HG03095 (cell line): ENCODE results near the gene PCBP3.
"Not testable (repeated sequence)": the region's sequence is repeated elsewhere in the genome, so short reads cannot be mapped to it uniquely, and the experiment has no call there.

ENCODE experiments used
- ATAC-seq: cut with Tn5 transposase; IDR thresholded peaks from one replicate; pipeline ENCODE4 v1.9.1; 2021; ENCODE audit warnings: moderate library complexity; ENCODE audit not compliant: unreplicated experiment

The PCBP3 gene

GRCh38 chr21:45643021-45643980, at the start of gene PCBP3:
Gene PCBP3 (plus strand): TSS chr21:45643725. CDS start chr21:45850086, 206,361 bp downstream.
- ATAC-seq = no peak

GRCh38 chr21:45594721-45595489, 48.6 kb upstream of the PCBP3 start:
- ATAC-seq = no peak

- no peak for ATAC-seq
These were observed 47.8 kb upstream of the PCBP3 start for GRCh38 chr21:45595574-45596295.

- no peak for ATAC-seq
These were observed 46.7 kb upstream of the PCBP3 start for GRCh38 chr21:45596704-45597318.

GRCh38 chr21:45598109-45598508, 45.4 kb upstream of the PCBP3 start:
- ATAC-seq = no peak

GRCh38 chr21:45598666-45599065, 44.9 kb upstream of the PCBP3 start:
- no peak for ATAC-seq

- no peak for ATAC-seq
These were observed 44.4 kb upstream of the PCBP3 start for GRCh38 chr21:45599146-45599581.

GRCh38 chr21:45600248-45600647, 43.3 kb upstream of the PCBP3 start:
- ATAC-seq = no peak

- no peak for ATAC-seq
These were observed 42.0 kb upstream of the PCBP3 start for GRCh38 chr21:45601551-45601950.

- no peak for ATAC-seq
These were observed 41.4 kb upstream of the PCBP3 start for GRCh38 chr21:45602106-45602505.

- ATAC-seq = no peak
These were observed 40.0 kb upstream of the PCBP3 start for GRCh38 chr21:45603481-45603880.

- ATAC-seq = not testable (repeated sequence)
These were observed 38.8 kb upstream of the PCBP3 start for GRCh38 chr21:45604681-45605080.

GRCh38 chr21:45607021-45607908, 36.3 kb upstream of the PCBP3 start:
- ATAC-seq = no peak

- no peak for ATAC-seq
These were observed 35.6 kb upstream of the PCBP3 start for GRCh38 chr21:45607909-45608295.

- not testable (repeated sequence) for ATAC-seq
These were observed 34.6 kb upstream of the PCBP3 start for GRCh38 chr21:45608747-45609470.

GRCh38 chr21:45609616-45610015, 33.9 kb upstream of the PCBP3 start:
- ATAC-seq = not testable (repeated sequence)

- ATAC-seq = no peak
These were observed 32.2 kb upstream of the PCBP3 start for GRCh38 chr21:45611296-45611695.

GRCh38 chr21:45611939-45612664, 31.4 kb upstream of the PCBP3 start:
- no peak for ATAC-seq
